ENCODE data around the gene MEG3.

MEG3 gene

GRCh38 chr14:100867631-100868315 lies 41.9 kb downstream of the MEG3 start:
- no peak for DNase-seq

- DNase-seq, result no peak
Observed at GRCh38 chr14:100868621-100869370, 42.9 kb downstream of the MEG3 start.

- no peak for DNase-seq
Observed at GRCh38 chr14:100871234-100872186, 45.6 kb downstream of the MEG3 start.

GRCh38 chr14:100872259-100873095 lies 46.6 kb downstream of the MEG3 start:
- no peak for DNase-seq

- no peak for DNase-seq
Observed at GRCh38 chr14:100873096-100873482, 47.2 kb downstream of the MEG3 start.

DNA sequence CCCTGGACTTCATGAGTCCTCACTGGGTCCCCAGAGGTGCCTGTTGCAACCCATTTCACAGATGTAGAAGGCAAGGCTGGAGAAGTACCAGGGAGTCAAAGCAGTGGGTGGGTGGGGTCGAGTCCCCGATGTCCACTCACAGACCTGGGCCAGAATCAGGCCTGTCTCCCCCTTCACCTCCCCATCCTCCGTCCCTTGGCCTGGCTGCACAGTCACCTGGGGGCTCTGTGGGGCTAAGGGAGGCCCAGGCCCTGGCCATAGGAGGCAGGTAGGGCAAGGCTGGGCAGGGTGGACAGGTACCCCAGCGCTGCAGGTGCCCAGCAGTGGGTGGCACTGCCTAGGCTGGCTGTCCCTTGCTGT lies 48.1 kb downstream of the MEG3 start:
- DNase-seq, result no peak

DNA sequence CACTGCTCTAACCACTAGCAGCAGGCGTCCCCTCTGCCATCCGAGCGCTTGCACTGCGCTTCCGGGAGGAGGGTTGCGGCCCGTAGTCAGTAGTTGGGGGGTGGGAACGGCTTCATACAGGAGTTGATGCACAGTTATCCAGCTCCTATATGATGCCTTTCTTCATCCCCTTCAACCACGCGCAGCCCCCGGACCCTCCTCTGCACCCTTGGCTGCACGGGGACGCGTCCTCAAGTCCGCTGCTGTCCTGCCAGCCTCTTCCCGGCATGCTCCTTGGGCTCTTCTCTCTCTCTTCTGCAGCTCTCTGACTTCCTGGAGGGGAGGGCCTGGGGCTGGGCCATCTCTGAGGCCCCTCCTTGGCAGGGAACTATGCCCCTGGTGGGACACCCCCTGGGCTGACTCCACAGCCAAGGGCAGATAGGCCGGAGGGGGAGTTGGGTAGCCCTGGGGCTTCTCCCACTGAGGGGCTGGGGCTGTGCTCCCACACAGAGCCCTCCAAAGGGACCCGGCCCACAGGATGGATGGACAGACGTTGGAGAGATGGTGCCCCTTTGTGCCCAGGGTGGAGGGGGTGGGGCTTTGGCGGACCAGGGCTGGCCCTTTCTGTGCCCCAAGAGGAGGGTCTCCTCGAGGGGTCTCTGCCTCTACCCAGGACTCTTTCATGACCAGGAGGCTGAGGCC lies 48.6 kb downstream of the MEG3 start:
- DNase-seq, result no peak

DNA sequence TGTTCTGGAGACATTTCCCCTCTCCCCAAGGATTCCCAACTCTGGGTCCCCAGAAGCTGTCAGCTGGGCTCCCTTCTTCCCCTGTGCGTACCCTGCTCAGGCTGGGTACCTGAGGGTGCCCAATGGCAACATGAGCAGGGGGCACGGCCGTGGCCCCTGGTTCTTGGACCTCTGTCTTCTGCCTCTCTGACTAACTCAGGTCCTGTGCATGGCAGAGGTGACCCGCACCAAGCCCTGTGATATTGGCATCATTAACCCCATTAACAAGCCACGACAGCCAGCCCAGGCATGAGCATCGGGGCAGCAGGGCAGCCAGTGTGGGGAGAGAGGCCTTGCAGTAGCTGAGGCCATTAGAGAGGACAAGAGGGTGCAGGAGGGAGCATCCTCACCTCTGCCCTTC lies 49.2 kb downstream of the MEG3 start:
- DNase-seq, result no peak

- DNase-seq, result no peak
Observed at GRCh38 chr14:100875861-100876590, 50.1 kb downstream of the MEG3 start.

- DNase-seq, result no peak
Observed at GRCh38 chr14:100878271-100879146, 52.6 kb downstream of the MEG3 start.

DNA sequence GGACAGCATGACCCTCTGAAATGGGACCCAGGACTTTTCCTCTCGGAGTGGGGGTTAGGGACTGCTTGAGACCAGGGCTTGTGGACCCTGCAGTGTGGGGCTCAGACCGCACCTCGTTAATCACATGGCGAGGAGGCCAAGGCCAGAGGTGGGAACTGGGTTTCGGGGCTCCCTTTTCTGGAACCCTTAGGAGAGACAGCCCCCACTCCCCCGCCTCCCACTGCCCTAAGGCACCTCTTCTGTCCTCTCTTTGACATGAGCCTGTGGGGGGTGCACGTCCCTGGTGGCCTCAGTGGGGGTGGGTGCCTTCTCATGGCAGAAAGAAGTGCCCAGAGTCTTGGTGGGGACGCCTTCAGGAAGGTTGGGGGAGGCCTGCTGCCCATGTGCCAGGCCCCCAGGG lies 53.3 kb downstream of the MEG3 start:
- no peak for DNase-seq

- no peak for DNase-seq
Observed at GRCh38 chr14:100879782-100880181, 53.9 kb downstream of the MEG3 start.

DNA sequence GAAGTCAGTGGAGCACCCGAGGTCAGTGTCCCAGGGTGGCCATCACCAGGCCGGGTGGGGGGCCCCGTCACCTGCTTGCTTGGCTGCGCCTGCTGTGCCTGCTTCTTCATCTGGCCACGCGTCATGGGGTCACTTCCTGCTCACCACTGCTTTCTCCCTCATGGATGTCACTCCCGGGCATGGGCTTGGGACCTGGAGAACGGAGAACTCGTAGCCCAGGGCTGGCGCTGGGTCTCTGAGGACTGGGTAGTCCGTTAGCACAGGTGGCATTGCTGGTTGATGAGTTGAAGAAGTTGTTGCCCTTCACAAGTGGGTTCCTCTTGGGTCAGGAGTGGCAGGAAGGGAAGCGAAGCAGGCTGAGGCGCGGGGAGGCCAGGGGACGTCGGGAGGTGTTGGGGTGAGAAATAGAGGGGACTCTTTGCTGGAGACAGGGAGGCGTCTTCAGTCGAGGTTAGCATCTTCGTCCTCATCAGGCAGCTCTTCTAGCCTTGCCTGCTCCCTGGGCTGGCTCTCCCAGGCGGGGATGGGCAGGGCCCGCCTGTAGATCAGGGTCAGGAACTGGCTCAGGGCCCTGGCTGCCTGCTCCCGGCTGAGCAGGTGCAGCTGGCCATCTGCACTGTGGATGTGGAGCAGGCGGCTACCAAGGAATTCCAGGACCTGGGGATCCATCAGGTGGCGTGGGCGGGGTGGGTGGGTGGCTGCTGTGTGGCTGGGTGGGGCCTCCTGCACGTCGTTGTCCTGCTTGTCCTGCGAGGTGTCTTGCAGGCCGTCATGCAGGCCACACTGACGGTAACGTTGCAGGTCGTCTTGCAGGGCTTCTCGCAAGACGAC lies 54.6 kb downstream of the MEG3 start:
- DNase-seq, result no peak

- DNase-seq, result no peak
Observed at GRCh38 chr14:100881211-100882025, 55.5 kb downstream of the MEG3 start.

DNA sequence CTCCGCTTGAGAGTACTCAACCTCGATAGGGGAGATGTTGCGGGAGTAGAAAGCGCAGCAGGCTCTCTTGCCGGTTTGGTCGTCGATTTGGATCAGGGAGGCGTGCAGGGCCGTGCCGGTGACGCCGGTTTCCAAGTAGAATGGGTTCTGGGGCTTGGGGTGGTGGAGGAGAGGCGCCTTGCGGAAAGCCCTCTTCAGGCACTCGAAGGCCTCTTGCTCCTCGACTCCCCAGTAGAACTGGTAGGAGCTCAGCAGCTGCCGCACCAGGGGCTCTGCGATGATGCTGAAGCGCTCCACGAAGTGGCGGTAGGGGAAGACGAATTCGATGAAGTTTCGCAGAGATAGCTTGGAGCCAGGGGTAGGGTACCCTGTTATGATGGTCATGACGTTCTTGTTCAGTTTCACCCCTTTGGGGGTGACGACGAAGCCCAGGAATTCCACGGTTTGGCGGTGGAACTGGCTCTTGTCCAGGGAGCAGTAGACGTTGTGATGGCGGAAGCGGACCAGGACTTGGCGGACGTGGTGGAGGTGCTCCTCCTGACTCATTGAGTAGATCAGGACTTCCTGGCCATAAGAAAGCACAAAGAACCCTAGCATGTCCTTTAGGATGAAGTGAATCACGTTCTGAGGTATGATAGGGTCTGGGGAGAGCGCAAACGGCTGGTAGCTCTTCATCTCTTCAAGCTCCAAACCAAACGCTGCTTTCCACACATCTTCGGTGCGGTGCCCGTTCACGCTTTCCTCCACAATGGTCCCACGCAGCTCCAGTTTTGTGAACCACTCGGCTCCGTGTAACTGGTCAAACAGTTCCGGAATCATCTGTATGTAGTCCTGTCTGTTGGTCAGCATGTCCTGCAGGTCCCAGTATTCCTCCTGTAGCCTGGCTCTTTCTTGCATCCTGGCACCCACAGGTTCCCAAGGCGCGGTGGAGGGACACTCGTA lies 56.4 kb downstream of the MEG3 start:
- no peak for DNase-seq

DNA sequence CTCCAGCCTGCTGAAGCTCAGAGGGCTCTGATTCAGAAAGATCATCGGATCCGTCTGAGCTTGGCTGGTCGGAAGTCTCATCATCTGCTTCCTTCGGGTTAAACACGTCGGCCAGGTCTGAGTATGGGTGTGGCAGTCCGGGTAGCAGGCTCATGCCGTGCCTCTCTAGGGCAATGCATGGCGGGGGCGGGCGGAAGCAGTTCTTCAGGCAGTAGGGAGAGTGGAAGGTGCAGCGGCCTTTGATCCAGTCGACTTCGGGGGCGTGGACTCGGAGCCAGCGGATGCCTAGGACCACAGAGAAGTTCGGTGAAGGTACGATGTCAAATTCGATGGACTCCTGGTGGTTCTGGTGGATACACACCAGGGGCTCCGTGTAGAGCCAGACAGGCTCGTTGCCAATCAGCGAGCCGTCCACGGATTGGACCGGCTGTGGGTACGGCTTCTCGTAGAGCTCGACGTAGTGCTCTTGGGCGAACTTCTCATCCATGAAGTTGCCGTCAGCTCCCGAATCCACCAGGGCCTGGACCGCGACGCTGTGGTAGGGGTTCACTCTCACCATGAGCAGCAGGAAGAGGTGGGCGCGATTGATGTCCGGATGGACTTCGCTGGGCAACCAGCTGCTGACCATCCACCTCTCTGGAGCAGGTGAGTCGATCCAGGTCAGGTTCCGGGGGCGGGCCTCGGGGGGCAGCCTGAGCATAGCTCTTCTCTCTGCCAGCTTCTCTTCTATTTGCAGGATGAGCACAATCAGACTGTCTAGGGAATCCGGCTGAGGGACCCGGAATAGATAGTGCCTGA lies 57.3 kb downstream of the MEG3 start:
- DNase-seq, result no peak

DNA sequence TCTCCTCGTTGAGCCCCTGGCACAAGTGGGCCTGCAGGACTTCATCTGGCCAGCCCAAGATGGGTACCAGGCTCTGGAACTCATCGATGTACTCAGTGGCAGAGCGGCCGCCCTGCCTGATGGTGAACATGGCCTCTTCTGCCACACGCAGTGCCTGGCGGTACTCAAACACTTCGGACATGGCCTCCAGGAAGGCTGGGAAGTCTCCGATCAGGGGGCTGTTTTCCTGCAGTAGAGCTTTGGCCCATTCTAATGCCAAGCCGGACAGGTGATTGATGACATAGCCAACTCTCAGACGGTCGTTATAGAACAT lies 57.8 kb downstream of the MEG3 start:
- no peak for DNase-seq
